LNCAP (cell line): ENCODE results near the gene STARD4.

Experiments used
- CTCF ChIP-seq: fragments of 450-650 bp; IDR thresholded peaks from 2 replicates; pipeline ENCODE4 v1.5.1; 2017; ENCODE audit warnings: mild to moderate bottlenecking

STARD4 gene

GRCh38 chr5:111537141-111538024 lies 25.0 kb upstream of the STARD4 start:
- TF ChIP-seq CTCF, result no peak

- TF ChIP-seq CTCF, result no peak
Observed at GRCh38 chr5:111535879-111536549, 23.7 kb upstream of the STARD4 start.

- TF ChIP-seq CTCF, result no peak
Observed at GRCh38 chr5:111532886-111533582, 20.7 kb upstream of the STARD4 start.

- no peak for TF ChIP-seq CTCF
Observed at GRCh38 chr5:111530298-111530740, 18.0 kb upstream of the STARD4 start.

- TF ChIP-seq CTCF, result no peak
Observed at GRCh38 chr5:111528056-111528455, 15.7 kb upstream of the STARD4 start.

- TF ChIP-seq CTCF, result no peak
Observed at GRCh38 chr5:111520908-111521307, 8.6 kb upstream of the STARD4 start.

GRCh38 chr5:111518777-111519176 lies 6.4 kb upstream of the STARD4 start:
- no peak for TF ChIP-seq CTCF
